Hepatocyte (in vitro differentiated cells): ENCODE measurements around the gene FADS3.

Experiments used
- EZH2phosphoT487 ChIP-seq: fragments of 200-600 bp; sonication (generic); IDR thresholded peaks from one replicate; pipeline ENCODE4 v1.6.1; 2018; ENCODE audit warnings: antibody characterized with exemption, mild to moderate bottlenecking, low read depth, moderate library complexity; ENCODE audit not compliant: unreplicated experiment, severe bottlenecking
- TF ChIP-seq, protein P1 (sequence below): fragments of 200-600 bp; sonication (generic); IDR thresholded peaks from 2 replicates; pipeline ENCODE4 v1.5.1; 2016; ENCODE audit warnings: antibody characterized with exemption, mild to moderate bottlenecking; ENCODE audit not compliant: poor library complexity

DNA sequence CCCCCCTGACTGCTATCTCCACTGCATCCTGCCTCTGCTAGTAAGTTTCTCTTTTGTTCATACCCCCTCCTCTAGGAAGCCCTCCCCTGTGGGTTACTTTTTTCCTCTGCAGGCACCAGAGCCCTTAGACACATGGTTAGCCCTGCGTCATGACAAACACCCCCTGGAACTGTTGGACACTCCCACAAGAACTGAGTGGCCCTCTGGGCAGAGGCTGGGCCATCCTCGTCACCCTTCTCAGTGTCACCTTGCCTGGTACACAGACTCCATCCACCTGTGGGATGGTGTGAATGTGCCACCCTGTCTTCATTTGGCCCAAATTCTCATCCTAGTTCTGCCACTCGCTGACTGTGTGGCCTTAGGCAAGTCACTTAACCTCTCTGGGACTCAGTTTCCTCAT, 30.1 kb upstream of the FADS3 start:
- TF ChIP-seq, protein P1, sequence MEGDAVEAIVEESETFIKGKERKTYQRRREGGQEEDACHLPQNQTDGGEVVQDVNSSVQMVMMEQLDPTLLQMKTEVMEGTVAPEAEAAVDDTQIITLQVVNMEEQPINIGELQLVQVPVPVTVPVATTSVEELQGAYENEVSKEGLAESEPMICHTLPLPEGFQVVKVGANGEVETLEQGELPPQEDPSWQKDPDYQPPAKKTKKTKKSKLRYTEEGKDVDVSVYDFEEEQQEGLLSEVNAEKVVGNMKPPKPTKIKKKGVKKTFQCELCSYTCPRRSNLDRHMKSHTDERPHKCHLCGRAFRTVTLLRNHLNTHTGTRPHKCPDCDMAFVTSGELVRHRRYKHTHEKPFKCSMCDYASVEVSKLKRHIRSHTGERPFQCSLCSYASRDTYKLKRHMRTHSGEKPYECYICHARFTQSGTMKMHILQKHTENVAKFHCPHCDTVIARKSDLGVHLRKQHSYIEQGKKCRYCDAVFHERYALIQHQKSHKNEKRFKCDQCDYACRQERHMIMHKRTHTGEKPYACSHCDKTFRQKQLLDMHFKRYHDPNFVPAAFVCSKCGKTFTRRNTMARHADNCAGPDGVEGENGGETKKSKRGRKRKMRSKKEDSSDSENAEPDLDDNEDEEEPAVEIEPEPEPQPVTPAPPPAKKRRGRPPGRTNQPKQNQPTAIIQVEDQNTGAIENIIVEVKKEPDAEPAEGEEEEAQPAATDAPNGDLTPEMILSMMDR, result no peak
- no peak for TF ChIP-seq EZH2phosphoT487
